ENCODE results near the gene COL6A1.

GRCh38 chr21:46006547-46007491 lies 25.2 kb downstream of the COL6A1 start:
- no peak for TF ChIP-seq CTCF (IDR thresholded peaks at IDR 0.05)
- no peak for TF ChIP-seq TAF1 (IDR thresholded peaks at IDR 0.05; ENCODE audit: borderline replicate concordance, low read depth, low read length)
- TF ChIP-seq, protein P1, sequence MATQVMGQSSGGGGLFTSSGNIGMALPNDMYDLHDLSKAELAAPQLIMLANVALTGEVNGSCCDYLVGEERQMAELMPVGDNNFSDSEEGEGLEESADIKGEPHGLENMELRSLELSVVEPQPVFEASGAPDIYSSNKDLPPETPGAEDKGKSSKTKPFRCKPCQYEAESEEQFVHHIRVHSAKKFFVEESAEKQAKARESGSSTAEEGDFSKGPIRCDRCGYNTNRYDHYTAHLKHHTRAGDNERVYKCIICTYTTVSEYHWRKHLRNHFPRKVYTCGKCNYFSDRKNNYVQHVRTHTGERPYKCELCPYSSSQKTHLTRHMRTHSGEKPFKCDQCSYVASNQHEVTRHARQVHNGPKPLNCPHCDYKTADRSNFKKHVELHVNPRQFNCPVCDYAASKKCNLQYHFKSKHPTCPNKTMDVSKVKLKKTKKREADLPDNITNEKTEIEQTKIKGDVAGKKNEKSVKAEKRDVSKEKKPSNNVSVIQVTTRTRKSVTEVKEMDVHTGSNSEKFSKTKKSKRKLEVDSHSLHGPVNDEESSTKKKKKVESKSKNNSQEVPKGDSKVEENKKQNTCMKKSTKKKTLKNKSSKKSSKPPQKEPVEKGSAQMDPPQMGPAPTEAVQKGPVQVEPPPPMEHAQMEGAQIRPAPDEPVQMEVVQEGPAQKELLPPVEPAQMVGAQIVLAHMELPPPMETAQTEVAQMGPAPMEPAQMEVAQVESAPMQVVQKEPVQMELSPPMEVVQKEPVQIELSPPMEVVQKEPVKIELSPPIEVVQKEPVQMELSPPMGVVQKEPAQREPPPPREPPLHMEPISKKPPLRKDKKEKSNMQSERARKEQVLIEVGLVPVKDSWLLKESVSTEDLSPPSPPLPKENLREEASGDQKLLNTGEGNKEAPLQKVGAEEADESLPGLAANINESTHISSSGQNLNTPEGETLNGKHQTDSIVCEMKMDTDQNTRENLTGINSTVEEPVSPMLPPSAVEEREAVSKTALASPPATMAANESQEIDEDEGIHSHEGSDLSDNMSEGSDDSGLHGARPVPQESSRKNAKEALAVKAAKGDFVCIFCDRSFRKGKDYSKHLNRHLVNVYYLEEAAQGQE (IDR thresholded peaks at IDR 0.05; ENCODE audit: low read depth, low read length): no peak
- TF ChIP-seq ZBTB33 (IDR thresholded peaks at IDR 0.05; ENCODE audit: borderline replicate concordance, low read depth): no peak
- TF ChIP-seq EP300 (IDR thresholded peaks at IDR 0.05; ENCODE audit: borderline replicate concordance in 1 of 2, low read depth in 1 of 2, low read length in 1 of 2): no peak
- TF ChIP-seq MAX (IDR thresholded peaks at IDR 0.05; ENCODE audit: low read depth): no peak
- TF ChIP-seq FOXJ3 (CRISPR knock-in tag; IDR thresholded peaks at IDR 0.05): no peak
- no peak for TF ChIP-seq GABPA (IDR thresholded peaks at IDR 0.05; ENCODE audit: low read depth)
- TF ChIP-seq POLR2AphosphoS5 (IDR thresholded peaks at IDR 0.05; ENCODE audit: low read depth, low read length): no peak
- no peak for TF ChIP-seq MEF2A (IDR thresholded peaks at IDR 0.05; ENCODE audit: borderline replicate concordance, low read depth)
